Neural cell (in vitro differentiated cells): ENCODE results near the gene RPS6KA1. TPM values are rescaled to one million over a fixed set of nuclear protein-coding genes. Genes with fewer than 3 reads are reported as not detected.

ENCODE experiments used
- H2AFZ ChIP-seq: fragments of 200-600, 300-800 bp; sonication (generic), shearing (Covaris generic); 2 replicates; pipeline ENCODE4 v1.6.0; 2014; ENCODE audit warnings: low read depth, mild to moderate bottlenecking, antibody characterized with exemption, low read length, moderate library complexity
- H3F3A ChIP-seq: fragments of 200-600 bp; shearing (Covaris generic); 2 replicates; pipeline ENCODE4 v1.6.1; 2016; ENCODE audit warnings: mild to moderate bottlenecking, moderate library complexity, mixed read lengths, antibody characterized with exemption, low read length; ENCODE audit not compliant: insufficient read depth, poor library complexity, severe bottlenecking
- H3K27ac ChIP-seq: fragments of 200-600, 300-800 bp; sonication (generic), shearing (Covaris generic); 2 replicates; pipeline ENCODE4 v1.5.1; 2014; ENCODE audit warnings: mild to moderate bottlenecking, low read length, moderate library complexity
- H3K27me3 ChIP-seq: fragments of 300-800, 200-600 bp; sonication (generic), shearing (Covaris generic); 2 replicates; pipeline ENCODE4 v1.6.0; 2014; ENCODE audit warnings: mild to moderate bottlenecking, low read depth, low read length, moderate library complexity; ENCODE audit not compliant: insufficient read depth
- H3K36me3 ChIP-seq: fragments of 300-800, 200-600 bp; sonication (generic), shearing (Covaris generic); 2 replicates; pipeline ENCODE4 v1.5.1; 2014; ENCODE audit warnings: mild to moderate bottlenecking, antibody characterized with exemption, low read length, moderate library complexity; ENCODE audit not compliant: insufficient read depth
- H3K4me2 ChIP-seq: fragments of 300-800, 200-600 bp; sonication (generic), shearing (Covaris generic); 2 replicates; pipeline ENCODE4 v1.6.0; 2014; ENCODE audit warnings: mild to moderate bottlenecking, low read length
- H3K4me3 ChIP-seq: fragments of 300-800, 200-600 bp; sonication (generic), shearing (Covaris generic); 2 replicates; pipeline ENCODE4 v1.5.1; 2014; ENCODE audit warnings: mild to moderate bottlenecking, low read length, moderate library complexity
- H3K79me2 ChIP-seq: fragments of 200-600 bp; shearing (Covaris generic); replicated peaks from 2 replicates; pipeline ENCODE4 v1.6.0; 2014; ENCODE audit warnings: mild to moderate bottlenecking, low read length, moderate library complexity; ENCODE audit not compliant: insufficient read depth
- H3K9ac ChIP-seq: fragments of 300-800, 200-600 bp; sonication (generic), shearing (Covaris generic); 2 replicates; pipeline ENCODE4 v1.6.1; 2016; ENCODE audit warnings: mild to moderate bottlenecking, low read length, mixed read lengths
- H3K9me2 ChIP-seq: fragments of 200-600 bp; shearing (Covaris generic); 2 replicates; pipeline ENCODE4 v1.6.1; 2016; ENCODE audit warnings: mild to moderate bottlenecking, low read length, mixed read lengths; ENCODE audit not compliant: insufficient read depth
- H3K9me3 ChIP-seq: fragments of 200-600, 300-800 bp; sonication (generic), shearing (Covaris generic); 2 replicates; pipeline ENCODE4 v1.6.1; 2016; ENCODE audit warnings: mild to moderate bottlenecking, mixed run types, low read length, moderate library complexity, mixed read lengths
- H4K20me1 ChIP-seq: fragments of 200-600 bp; shearing (Covaris generic); 2 replicates; pipeline ENCODE4 v1.6.1; 2016; ENCODE audit warnings: mild to moderate bottlenecking, mixed run types; ENCODE audit not compliant: insufficient read depth
- CTCF ChIP-seq: fragments of 450-650 bp; IDR thresholded peaks from 2 replicates; pipeline ENCODE4 v1.5.1; 2014; ENCODE audit warnings: antibody characterized with exemption, mild to moderate bottlenecking, moderate library complexity; ENCODE audit not compliant: poor library complexity, severe bottlenecking
- EP300 ChIP-seq: fragments of 450-650 bp; conservative IDR thresholded peaks from 2 replicates; pipeline ENCODE4 v1.6.1; 2014; ENCODE audit warnings: antibody characterized with exemption, mild to moderate bottlenecking, moderate library complexity; ENCODE audit not compliant: poor library complexity, severe bottlenecking
- EZH2 ChIP-seq: fragments of 200-600, 300-800 bp; shearing (Covaris generic), sonication (generic); IDR thresholded peaks from 2 replicates; pipeline ENCODE4 v1.6.1; 2014; ENCODE audit warnings: antibody characterized with exemption, low read length, borderline replicate concordance, mild to moderate bottlenecking; ENCODE audit not compliant: insufficient read depth, poor library complexity, severe bottlenecking
- MXI1 ChIP-seq: fragments of 450-650 bp; conservative IDR thresholded peaks from 2 replicates; pipeline ENCODE4 v1.6.1; 2014; ENCODE audit warnings: antibody characterized with exemption, mild to moderate bottlenecking; ENCODE audit not compliant: poor library complexity, severe bottlenecking
- POLR2AphosphoS5 ChIP-seq: IDR thresholded peaks from 2 replicates; pipeline ENCODE4 v1.6.1; 2012
- RAD21 ChIP-seq: fragments of 450-650 bp; conservative IDR thresholded peaks from 2 replicates; pipeline ENCODE4 v1.6.1; 2014; ENCODE audit warnings: antibody characterized with exemption, mild to moderate bottlenecking, moderate library complexity
- REST ChIP-seq: IDR thresholded peaks from 2 replicates; pipeline ENCODE4 v1.6.1; 2012; ENCODE audit warnings: borderline replicate concordance
- SMC3 ChIP-seq: fragments of 450-650 bp; conservative IDR thresholded peaks from 2 replicates; pipeline ENCODE4 v1.6.1; 2014; ENCODE audit warnings: antibody characterized with exemption, mild to moderate bottlenecking, moderate library complexity; ENCODE audit not compliant: poor library complexity
- TAF1 ChIP-seq: IDR thresholded peaks from 2 replicates; pipeline ENCODE4 v1.6.1; 2012; ENCODE audit warnings: low read depth
- polyA plus RNA-seq: library from polyadenylated mRNA; depleted of rRNA; stranded (reverse); fragments of >200 nt; gene quantifications from 2 replicates; pipeline ENCODE4 v1.2.3, GENCODE V29; 2014

RPS6KA1 gene
- polyA plus RNA-seq, 1 donor from 2014 or later, result 4.9 TPM

- Histone ChIP-seq H3F3A (no peaks in the 10 kb centered on the region), H3K4me2 (no peak overlapping the region), H3K9me2 (no peaks in the 10 kb centered on the region), H3K27me3 (no peaks in the 10 kb centered on the region), H4K20me1 (no peaks in the 10 kb centered on the region), H3K27ac (no peak overlapping the region), H3K4me3 (no peak overlapping the region), H3K9ac (no peak overlapping the region), H3K79me2 (no peaks in the 10 kb centered on the region), H3K36me3 (no peaks in the 10 kb centered on the region), H3K9me3 (no peaks in the 10 kb centered on the region), H2AFZ (no peak overlapping the region)
- no peak for TF ChIP-seq MXI1
Measured at GRCh38 chr1:26607186-26607585, 77.6 kb downstream of the RPS6KA1 start.

GRCh38 chr1:26608895-26609294, 79.3 kb downstream of the RPS6KA1 start:
- no peak for TF ChIP-seq POLR2AphosphoS5
- no peak for TF ChIP-seq RAD21
- TF ChIP-seq REST, result no peak
- TF ChIP-seq CTCF, result no peak
- TF ChIP-seq SMC3, result no peak
- no peaks in the 10 kb centered on the region for H3K9me2 ChIP-seq
- no peak overlapping the region for H2AFZ ChIP-seq
- H3K27ac ChIP-seq, result no peak overlapping the region
- no peaks in the 10 kb centered on the region for H3K9me3 ChIP-seq
- no peaks in the 10 kb centered on the region for H3K79me2 ChIP-seq
- no peaks in the 10 kb centered on the region for H3F3A ChIP-seq
- H4K20me1 ChIP-seq, result no peaks in the 10 kb centered on the region
- no peak overlapping the region for H3K4me2 ChIP-seq
- no peak overlapping the region for H3K9ac ChIP-seq
- no peaks in the 10 kb centered on the region for H3K27me3 ChIP-seq
- H3K4me3 ChIP-seq, result no peak overlapping the region
- H3K36me3 ChIP-seq, result no peaks in the 10 kb centered on the region

- H3K4me2 ChIP-seq, result no peak overlapping the region
- no peak overlapping the region for H3K27ac ChIP-seq
- no peaks in the 10 kb centered on the region for H4K20me1 ChIP-seq
- no peak overlapping the region for H2AFZ ChIP-seq
- H3K9me3 ChIP-seq, result no peaks in the 10 kb centered on the region
- no peak for TF ChIP-seq RAD21
- TF ChIP-seq SMC3, result no peak
- TF ChIP-seq POLR2AphosphoS5, result no peak
- TF ChIP-seq CTCF, result no peak
- no peak for TF ChIP-seq REST
- no peak for TF ChIP-seq EZH2
- TF ChIP-seq EP300, result no peak
- TF ChIP-seq MXI1, result no peak
- no peak for TF ChIP-seq TAF1
- no peak overlapping the region for H3K9ac ChIP-seq
- no peaks in the 10 kb centered on the region for H3F3A ChIP-seq
- H3K27me3 ChIP-seq, result no peaks in the 10 kb centered on the region
- no peaks in the 10 kb centered on the region for H3K36me3 ChIP-seq
- no peaks in the 10 kb centered on the region for H3K9me2 ChIP-seq
- no peak overlapping the region for H3K4me3 ChIP-seq
- H3K79me2 ChIP-seq, result no peaks in the 10 kb centered on the region
Measured at GRCh38 chr1:26610781-26611180, 81.2 kb downstream of the RPS6KA1 start.
